Measurements from ENCODE around the gene RPL27A.

The RPL27A gene

DNA sequence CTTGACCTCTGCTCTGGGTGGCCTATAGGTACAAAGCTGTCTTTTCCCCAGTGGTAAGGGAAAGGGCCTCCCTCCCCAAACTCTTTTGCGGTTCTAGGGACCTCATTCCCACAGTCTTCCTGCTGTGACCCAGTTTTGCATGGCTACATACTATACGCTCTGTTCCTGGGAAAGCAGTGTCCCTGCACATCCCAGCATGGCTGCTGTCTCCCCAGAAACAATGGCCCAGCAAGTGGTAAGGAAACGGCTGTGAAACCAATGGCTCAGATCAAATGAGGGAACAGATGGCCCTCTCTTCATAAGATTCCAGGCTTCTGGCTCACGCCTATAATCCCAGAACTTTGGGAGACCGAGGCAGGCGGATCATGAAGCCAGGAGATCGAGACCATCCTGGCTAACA lies 41.1 kb downstream of the RPL27A start:
- DNase-seq, result no peak

DNA sequence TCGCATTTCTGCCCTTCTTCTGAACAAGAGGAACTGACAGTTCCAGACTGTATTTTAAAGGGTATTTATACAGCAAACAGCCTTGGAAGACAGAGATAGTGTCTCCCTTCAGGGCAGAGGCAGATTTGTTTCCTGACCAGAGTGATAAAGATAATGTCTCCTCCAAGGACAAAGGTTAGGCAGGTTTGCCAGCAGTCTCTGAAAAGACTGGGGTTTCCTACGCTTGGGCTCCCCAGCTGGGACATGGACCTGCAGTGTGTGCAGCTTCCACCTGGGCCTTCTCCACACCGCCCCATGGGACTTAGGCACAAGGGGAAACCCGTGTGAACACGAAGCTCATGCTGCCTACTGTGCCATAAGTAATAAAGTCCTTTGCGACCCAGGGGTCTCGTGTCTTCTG lies 42.1 kb downstream of the RPL27A start:
- no peak for DNase-seq

DNA sequence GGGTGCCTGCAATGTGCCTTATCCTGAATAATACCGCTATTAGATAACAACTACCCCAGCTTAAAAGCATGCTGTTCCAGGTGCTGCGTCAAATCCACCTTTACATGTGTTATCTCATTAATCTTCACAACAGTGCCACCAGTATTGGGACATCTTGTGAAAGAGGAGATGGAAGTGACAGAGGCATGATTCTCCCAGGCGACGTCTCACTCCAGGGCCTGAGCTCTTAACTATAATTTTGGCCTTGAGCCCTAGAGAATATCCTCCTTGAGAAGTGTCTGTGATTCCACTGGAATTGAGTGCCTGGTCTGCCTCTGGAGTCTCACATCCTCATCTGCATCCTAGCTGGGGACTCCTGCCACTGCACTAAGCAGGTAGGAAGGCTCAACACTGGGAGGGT lies 43.8 kb downstream of the RPL27A start:
- DNase-seq, result no peak

DNA sequence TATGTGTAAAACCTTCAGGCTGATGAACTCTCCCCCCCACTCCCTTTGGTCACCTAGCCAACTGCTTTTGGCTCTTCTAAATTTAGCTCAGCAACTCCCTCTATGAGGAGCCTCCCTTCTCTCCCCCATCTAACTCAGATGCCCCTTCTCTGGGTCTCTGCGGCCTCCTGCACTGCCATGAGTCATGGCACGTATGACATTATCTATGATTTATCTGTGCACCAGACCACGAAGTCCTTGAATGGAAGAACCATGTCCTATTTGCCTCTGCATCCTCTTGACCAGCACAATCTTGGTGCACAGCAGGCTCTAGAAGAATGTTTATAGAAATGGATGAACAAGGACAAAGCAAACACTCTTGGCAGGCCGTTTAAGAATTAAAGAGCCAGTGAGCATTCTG lies 46.0 kb downstream of the RPL27A start:
- DNase-seq, result no peak

DNA sequence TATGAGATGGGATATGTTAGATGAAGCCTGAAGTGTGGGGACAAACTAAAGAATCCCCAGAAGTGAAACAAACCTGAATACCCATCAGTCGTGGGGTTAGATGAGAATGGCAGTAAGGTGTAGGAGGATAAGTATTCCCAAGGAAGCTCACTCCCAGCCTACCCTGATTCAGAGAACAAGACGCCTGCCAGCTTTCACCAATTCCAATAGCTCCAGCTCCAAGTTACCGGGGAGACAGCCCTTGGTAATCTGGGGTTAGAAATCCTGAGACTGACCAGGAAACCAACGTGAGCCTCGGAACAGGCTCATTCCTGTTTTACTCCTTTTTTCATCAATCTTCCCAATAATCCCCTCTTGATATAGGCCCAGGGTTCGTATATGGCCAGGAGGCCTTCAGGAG lies 46.5 kb downstream of the RPL27A start:
- no peak for DNase-seq

DNA sequence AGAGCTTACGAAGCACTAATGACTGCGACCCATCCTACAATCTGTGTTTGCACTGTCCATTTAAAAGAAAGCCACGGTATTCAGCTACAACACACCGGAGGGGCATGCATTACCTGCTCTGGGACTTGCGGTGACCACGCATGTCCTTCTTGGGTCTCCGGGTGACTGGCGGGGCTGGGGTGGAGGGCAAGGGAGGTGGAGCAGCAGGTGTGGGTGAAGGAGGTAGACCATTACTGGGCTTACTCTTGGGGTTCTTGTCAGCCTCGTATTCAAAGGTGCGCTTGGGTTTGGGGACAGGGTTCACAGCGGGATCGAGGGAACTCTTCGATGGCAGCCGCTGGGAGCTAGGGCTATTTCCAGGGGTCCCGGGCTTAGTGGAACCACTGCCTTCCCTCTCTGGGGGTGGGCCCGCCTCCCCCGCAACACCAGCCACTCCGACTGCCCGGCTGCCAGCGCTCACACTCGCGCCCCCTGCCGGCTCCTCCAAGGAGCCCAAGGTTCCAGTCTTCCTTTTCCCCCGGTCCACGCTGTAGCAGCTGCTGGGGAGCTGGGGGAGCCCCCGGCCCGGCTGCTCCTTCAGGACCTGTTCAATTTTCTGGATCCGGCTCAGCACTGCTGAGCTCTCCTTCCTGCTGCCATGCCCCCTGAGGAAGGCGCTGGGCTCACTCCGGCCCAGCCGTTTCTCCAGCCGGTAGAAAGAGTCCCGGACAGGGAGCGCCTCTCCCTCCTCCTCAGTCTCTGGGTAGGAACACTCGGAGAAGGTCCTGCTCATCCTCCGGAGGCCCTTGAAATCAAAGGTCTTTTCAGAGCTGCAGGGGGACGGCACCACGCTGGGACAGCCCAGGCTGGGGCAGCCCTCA lies 47.5 kb downstream of the RPL27A start:
- no peak for DNase-seq

DNA sequence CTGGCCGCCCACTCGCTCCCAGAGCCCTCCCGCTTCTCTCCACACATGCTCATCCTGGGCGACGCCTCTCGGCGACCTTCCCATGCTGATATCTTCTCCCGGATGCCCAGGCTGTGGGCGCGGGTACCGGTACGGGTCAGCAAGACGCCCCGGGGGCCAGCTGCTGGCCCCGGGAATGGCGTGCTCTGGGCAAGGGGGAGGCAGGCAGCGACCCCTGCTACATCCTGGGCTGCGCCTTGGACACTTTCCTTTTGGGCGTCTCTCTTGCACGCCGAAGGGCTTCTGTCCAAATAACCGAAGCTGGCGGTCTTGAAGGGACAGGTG lies 48.1 kb downstream of the RPL27A start:
- DNase-seq, result no peak

DNA sequence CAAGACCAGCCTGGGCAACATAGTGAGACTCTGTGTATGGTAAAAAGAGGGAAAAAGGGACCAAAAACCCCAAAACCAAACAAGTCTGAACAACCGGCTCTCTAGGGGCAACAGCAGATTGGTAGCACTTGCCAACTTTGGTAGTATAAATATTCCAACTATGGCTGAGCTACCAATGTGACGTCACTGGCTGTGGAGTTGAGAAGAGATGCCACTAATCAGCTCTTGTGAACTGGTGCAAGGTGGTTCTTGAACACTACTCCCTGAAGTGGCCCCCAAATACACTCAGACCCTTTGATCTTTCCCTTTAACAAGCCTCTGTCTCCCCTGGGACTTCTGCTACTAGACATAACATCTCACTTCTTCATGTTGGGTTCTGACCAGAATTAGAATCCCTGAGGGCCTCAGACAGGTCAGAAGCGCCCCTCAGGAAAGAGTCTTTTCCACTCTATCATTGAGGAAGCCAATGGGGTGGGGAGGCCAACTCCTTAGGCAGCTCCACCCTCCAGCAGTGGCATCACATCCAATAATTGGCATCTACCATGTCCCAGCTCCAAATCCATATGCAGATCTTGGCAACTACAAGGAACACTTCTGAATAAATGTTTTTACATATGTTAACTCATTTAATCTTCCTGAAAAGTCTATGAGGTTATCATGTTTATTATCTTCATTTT lies 49.2 kb downstream of the RPL27A start:
- no peak for DNase-seq

DNA sequence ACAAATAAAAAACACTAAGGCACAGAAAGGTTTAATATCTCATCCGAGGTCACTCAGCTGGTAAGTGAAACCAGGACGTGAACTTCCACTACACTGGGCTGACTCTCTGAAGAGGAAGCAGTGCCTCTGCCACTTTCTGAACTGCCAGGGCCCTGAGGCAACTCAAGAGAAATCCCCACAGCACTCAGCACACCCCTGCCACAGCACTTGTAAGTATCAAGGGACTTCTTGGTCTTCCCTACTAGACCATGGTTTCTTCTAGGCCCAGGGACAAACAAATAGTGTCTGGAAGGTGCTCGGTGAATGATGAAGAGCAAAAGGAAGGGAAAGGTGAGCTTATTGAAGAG lies 49.7 kb downstream of the RPL27A start:
- no peak for DNase-seq

DNA sequence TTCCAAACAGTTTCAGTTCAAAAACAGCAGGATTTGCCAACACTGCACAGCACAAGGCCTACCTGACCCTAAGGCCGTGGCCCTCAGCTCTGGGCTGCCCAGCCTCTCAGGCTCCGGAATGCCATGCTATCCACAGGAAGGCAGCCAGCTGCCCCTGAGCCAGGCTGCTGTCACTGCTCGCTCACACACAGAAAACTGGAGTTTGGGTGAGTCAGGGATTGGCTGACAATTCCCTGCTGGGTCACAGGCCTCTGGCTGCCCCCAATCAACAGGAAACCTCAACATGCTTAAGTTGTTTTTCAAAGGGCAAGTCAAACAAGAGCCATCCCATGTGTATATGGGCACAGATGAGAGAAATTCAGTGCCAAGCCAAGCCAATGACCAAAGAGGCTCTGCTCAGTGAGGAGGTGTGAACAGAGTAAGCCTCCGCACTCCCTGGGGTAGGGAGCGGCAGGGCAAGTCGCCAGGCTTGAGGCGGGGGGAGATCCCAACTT lies 50.2 kb downstream of the RPL27A start:
- DNase-seq, result peak; percentile 7

DNA sequence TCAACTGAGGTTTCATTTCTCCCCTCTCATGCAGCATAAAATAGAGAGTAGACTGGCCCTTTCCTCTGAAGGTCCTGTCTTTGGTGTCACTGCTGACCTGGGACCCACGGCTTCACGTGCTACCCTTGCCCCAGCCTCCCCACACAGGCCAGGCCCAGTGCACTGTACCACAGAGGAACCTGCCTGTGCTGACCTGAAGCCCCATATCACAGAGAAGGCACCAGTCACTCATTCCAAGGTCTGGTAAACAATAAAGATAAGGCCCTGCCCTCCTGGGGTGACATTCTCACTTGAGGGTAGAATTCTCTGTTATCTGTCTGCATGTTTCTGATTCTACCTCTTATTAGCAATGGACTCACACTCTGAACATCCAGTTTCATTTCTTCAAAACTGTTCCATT lies 51.3 kb downstream of the RPL27A start:
- no peak for DNase-seq

DNA sequence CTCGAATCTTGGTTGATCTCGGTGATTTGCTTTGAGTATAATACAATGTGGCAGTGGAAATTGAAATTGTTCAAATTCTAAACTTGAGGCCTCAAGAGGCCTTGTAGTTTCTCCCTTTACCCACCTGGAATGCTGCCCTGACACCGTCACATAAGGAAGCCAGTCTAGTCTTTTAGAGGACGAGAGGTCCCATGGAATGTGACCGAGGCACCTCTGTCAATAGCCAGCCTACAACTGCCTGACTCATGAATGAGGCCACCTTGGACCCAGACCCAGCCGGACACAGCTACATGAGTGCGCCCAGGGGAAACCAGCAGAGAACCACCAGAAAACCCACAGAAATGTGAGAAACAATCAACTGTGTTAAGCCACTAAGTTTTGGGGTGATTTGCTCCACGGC lies 52.5 kb downstream of the RPL27A start:
- DNase-seq, result no peak

DNA sequence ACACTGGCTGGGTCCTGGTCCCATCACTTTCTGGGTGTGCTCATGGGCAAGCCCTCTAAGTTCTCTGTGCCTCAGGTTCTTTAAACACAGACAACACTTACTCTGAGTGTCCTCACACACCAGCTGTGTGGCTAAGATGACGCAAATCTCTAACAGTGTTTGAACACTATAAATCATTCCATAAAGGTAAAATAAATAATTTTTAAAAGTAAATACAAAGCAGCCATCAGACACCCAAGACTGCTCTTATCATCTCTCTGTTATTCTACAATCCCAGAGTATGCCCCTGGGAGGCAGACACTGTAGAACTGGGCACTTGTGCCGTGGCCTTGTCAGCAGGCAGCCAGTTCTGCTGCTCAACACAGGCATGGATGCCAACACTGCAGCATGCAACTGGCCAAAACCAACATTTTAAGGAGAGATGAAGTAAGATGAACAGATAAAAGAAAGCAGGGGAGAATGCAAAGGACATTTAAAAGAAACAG lies 56.8 kb downstream of the RPL27A start:
- DNase-seq, result no peak

All from NCI-H446 treated with DMSO at 0.1 percent for 48 hours (cell line).